IPS-NIHi7 (cell line): Measurements from ENCODE around the gene DLX5.
A peak's percentile ranks its signal among the peaks of the same experiment; 100 is the strongest.

ENCODE experiments used
- DNase-seq: peaks from one replicate; pipeline ENCODE4 v3.0.0; 2012; ENCODE audit warnings: mixed read lengths; ENCODE audit errors: extremely low spot score

DLX5 gene

DNA sequence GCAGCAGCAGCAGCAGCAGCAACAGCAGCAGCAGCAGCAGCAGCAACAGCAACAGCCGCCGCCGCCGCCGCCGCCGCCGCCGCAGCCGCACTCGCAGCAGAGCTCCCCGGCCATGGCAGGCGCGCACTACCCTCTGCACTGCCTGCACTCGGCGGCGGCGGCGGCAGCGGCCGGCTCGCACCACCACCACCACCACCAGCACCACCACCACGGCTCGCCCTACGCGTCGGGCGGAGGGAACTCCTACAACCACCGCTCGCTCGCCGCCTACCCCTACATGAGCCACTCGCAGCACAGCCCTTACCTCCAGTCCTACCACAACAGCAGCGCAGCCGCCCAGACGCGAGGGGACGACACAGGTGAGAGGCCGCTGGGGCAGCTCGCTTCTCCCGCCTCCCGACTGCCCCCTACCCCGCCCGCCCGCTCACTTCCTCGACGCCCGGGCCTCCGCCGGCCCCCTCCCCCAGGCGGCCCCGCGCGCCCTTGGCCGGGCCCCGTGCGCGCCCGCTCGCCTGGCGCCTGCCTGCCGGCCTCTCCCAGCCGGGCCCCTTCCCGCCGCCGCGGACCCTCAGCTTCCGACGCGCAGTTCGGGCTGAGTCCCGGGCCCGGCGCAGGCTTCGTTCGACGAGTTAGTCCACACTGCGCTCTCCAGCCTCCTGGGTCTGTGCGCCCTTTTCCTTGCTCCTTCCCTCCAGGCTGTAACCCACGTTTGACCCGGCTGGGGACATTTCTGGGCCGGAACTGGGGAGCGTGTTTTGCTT, 18.4 kb downstream of the DLX5 start:
- DNase-seq: no peak

DNA sequence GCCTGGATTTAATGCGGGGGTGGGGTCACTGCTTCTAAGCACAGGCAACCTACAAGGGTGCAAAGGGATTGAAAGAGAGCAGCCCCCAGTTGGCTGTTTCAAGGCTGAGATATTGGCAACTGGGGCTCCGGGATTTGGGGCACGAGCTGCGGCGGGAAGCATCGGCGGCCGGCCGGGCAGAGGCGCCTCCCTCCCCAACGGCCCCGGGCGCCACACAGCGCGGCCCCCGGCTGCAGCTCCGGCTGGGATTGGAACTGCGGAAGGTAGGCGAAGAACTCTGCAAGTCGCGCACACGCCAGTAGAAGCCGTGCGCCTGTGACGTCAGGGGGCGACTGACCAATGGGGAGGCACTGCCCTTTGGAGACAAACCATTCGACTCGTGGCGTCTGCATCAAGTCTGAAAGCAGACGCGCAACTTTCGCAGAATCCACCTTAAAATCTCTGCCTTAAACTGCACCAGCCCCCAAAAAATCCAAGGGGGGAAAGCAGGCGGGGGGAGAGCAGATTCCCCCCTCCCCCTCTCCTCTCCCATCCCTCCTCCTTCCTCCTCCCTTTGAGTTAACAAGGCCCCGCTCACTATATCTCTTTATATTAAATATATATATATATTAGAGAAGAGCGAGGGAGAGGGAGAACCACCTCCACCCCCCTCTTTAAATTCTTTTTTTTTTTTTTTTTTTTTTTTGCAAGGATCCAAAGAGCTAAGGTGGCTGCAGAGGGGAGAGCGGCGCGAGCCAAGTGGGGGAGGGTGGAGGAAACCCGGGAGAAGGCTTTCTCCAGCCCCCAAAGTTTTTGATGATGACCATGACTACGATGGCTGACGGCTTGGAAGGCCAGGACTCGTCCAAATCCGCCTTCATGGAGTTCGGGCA, 19.2 kb downstream of the DLX5 start, which contains the start of gene DLX6:
DLX6 (plus strand) TSS at position 371 of the 872 bp plus-strand sequence; CDS start at position 796, 425 bp downstream.
- DNase-seq: peak; percentile 78

DNA sequence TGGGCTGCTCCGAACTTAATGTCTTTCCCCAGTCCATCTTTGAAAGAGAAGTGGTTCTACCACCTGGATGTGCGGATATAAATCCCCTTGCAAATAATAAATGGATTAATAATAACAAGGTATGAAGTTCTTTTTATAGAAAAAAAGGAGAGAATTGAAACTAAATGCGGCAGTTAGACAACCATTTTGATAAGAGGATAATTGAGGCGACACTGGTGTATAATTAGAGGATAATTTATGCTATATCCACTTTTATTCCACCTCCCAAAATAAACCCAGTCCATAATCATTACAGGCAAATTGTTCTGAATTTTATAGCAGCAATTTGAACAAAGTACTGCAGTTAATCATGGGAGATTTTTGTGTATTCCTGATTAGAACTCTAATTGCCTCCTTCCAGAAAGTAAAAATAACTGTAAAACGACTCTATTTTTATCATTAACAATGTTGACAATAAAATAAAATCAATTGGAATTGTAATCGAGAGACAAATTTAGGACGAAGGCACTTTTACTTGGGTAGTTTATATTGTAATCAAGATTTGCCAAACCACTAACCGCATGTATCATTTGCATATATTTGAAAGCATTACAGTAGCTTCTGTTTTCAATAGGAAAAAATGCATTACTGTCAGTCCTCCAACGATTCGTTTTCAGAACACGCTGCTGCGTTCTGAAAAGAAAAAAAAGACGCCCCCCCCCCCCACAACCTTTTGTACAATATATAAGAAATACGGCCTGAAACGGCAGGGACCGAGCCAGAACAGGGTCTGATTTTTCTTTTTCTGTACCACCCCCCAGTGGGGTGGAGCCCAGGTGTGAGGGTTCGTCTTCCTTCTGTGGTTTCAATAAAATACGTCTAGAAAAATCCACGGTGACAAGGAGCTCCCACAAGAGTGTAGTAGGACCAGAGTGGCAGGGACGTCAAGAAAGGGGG, 20.1 kb downstream of the DLX5 start:
- no peak for DNase-seq

DNA sequence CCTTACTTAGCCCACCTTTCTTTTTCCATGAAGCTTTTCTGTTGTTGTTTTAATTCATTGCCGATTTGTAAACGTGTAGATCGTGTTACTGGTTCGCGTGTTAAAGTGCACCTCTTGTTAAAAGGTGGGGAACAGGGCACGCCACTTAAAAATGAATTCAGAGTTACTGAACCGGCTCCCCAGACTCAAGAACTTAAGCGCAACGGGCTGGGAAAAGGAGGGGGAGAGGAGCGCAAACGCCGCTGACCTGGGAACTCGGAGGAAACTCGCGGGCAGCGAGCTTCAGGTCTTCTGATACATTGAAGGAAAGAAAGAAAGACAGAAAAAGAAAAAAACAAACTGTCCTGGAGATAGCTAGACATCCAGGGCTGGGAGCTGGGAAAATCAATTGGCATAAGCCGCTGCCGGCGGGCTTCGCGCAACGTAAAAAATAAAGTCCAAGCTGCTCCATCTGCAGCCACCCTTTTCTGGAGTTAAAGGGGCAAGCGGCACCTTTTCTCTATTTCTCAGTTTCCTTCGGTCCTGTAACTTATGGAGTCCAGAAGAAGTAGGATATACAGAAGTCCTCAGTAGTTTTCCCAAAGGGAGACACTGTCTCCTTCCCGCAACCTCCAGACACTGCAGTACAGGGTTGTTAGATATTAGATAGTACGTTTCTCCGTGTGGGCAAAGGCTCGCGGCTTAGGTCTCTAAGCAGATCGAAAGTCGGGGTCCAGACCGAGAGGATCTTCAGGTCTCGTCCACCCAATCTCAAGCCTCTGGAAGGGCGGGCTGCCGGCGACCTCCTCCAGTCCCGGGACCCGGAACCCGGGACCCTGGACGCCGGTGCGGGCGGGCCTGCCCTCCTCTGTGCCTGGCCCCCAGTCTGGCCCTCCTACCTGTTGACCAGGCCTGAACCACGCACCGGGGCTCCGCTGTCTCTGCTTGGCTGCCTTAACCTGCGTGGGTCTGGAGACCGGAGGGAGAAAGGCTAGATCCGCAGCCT, 21.1 kb downstream of the DLX5 start:
- DNase-seq: no peak

DNA sequence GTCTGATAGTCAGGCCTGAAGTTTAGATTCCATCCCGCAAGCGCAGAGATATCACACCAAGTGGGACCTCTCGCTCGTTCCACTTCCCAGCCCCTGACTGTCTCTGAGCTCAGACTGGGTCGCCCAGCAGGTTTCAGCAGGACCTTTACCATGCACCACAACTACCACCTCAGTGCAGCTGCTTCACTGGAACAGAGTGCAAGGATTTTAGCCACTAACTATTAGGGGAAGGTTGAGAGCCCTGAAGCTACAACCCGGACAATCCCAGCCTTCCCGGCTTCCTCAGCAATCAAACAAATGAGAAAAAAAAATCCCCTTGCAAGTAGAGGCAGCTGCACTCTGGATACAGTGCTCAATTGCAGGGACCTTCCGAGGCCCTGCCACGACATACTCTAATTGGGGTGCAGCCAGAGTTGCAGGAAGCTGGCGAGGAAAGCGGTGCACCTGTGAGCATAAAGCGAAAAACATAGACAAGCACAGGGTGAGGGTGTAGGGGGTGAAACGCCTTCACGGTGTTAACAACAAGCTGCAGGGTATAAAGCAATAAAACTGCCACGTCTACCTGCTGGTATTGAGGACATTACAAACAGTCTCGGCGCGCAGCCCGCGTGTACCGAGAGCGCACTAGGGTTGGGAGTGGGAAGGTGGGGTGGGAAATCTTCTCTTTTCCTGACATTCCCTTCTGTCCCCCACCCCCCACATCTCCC, 21.9 kb downstream of the DLX5 start:
- no peak for DNase-seq

- no peak for DNase-seq
Observed at GRCh38 chr7:97001656-97002554, 22.7 kb downstream of the DLX5 start.

DNA sequence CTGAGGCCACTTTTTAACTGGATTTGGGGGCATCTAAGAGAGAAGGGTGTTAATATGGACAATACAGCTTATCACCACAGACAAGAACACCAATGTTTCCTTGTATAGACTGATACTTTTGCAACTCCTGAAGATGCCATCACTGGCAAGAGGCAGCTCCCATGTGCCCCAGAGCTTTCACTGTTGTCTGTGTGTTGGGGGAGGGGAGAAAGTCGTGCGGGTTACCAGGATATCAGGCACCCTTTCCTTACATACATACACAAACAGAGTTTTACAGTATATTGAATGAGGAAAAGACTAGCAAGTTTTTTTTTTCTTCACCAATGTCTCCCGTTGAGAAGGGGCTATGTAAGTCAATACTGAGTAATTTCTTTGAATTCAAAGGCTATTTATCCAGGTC, 23.4 kb downstream of the DLX5 start:
- no peak for DNase-seq

DNA sequence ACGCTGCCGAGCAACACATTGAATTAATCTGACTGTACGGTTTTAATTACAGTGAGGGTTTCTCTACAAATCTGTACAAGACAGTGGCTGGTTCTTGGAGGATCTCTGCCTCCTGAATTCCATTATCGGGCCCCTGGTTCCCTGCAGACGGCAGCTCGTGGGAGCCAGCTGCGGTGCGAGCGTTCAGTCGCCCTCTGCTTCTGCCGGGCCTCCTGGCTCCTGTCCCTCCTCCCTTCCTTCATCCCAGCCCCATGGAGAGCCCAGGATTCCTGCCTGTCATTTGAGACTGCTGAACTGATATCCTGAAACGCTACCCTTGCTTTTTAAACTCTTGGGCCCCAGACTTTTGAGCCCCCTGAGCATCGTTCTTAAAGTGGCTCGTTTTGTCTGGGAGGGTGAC, 25.9 kb downstream of the DLX5 start:
- DNase-seq: no peak

GRCh38 chr7:96998333-96998732, 26.3 kb downstream of the DLX5 start:
- DNase-seq: no peak

- no peak for DNase-seq
Observed at GRCh38 chr7:96997512-96998032, 27.1 kb downstream of the DLX5 start.

DNA sequence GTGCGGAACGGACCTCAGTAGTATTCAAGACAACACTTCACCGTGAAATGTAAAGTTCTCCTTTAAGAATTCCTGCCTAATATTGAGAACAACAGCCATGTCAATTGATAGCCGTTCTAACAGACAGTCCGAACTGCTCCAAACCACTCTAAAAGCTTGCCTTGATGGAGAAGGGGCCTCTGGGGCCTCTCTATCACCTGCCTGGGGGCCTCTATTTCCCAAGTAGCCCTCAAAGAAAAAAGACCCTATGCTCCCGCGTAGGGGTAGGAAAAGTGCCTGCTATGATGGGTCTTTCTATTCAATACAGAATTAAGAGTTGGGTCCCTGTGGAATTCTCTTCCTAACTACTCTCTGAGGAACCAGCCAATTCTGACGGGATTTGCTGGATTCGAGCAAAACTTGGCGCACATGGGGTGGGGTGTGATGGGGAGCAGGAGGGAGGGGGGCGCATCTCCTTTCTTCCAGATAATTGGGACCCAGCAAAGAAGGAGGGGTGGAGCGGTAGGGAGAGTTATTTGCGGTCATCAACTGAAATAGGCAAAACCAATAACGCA, 27.6 kb downstream of the DLX5 start:
- no peak for DNase-seq

DNA sequence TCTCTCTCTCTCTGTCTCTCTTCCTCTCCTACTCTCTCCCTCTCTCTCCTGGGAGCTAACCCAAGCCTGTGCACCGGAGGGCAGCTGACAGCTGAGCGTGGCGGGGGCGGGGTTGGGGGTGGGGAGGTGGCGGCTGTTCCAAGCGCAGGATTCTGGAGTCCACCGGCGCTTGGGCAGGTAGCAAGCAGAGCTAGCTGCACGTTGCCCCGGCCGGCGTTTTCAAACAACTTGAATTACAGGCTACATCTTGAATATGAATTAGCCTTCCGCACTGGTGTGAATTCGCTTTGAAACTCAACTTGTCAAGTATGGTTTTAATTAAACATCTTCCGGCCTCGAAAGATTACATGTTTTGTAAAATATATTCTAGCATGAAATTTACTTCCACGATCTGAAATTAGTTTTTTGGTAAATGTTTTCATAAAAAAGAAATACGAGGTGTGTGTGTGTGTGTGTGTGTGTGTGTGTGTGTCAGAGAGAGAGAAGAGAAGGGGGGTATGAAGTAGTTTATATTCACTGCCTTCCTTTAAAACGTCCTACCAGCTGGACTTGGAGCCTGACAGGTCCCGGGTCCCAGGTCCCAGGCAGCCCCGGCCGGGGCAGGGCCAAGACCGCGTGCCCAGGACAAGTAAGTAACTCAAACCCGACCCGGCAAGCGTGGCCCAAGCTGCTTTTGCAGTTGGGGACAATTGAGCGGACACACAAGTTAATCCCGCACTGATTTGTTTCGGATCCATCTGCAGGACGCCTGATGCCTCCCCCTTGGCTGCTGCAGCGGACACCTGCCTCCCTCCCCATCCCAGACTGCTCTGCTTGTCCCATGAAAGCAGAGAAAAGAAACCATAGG, 28.3 kb downstream of the DLX5 start:
- DNase-seq: no peak

DNA sequence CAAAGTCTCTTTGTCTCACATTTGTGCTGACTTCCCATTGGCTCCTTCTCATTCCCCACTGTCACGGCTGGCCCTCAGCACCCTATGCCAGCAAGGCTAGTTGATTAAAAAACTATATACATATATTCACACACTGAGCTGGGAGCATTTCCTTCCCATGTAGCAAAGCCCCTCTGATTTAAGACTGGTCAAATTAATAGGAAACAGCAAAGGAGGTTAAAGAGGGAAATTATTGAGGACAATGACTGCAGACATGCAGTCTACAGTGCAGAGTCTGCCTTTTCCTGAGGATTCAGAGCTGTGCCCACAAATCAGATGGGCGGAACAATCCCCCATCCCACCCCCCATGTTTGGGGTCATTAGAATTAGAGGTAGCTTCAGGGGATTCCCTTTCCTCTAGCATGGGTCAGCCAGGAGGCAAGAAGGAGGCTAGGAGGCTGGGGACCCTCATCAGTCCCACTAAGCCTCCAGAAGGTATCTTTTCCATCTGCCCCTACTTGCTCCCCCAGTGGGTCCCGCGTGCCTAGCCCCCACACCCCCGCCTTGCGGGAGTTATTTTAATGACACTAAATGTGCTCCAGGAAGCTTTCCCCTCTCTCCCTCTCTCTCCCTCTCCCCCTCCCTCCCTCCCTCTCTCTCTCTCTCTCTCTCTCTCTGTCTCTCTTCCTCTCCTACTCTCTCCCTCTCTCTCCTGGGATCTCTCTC, 29.1 kb downstream of the DLX5 start:
- DNase-seq: no peak

DNA sequence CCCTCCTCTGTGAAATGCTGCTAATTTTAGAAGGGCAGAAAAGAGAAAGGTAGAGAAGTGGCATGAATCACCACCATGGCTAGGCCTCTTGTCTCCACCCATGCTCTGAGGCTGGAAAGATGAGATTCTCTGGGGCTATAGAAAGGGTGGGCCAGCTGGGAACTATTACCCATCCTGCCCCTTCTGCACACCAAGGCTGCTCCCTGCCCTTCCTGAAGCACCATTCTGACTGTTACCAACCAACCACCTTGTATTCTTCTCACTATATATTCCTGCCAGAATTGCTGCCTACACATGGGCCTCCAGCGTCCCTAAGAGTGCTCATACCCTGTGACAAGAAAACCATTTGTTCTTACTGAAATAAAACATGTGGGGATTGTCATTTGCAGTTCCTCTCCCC, 30.7 kb downstream of the DLX5 start:
- no peak for DNase-seq

- peak; percentile 77 for DNase-seq
Observed at GRCh38 chr7:96993094-96993865, 31.4 kb downstream of the DLX5 start.
